MG63 (cell line): ENCODE results near the gene CLTC. TPM values are rescaled to one million over a fixed set of nuclear protein-coding genes. Genes with fewer than 3 reads are reported as not detected.
"Not testable (repeated sequence)": the region's sequence is repeated elsewhere in the genome, so short reads cannot be mapped to it uniquely, and the experiment has no call there.

Experiments used
- DNase-seq: peaks from one replicate; pipeline ENCODE4 v3.0.0-alpha.2; 2020
- H3K27me3 ChIP-seq: fragments of 250-450 bp; sonication (Bioruptor Pico); 2 replicates; pipeline ENCODE4 v1.5.1; 2020; ENCODE audit warnings: mild to moderate bottlenecking, moderate library complexity
- H3K36me3 ChIP-seq: fragments of 250-450 bp; sonication (Bioruptor Pico); 2 replicates; pipeline ENCODE4 v1.5.1; 2020; ENCODE audit warnings: mild to moderate bottlenecking, moderate library complexity
- H3K4me3 ChIP-seq: fragments of 250-450 bp; sonication (Bioruptor Pico); 2 replicates; pipeline ENCODE4 v1.5.1; 2020; ENCODE audit warnings: mild to moderate bottlenecking, moderate library complexity
- H3K9me3 ChIP-seq: fragments of 250-450 bp; sonication (Bioruptor Pico); 2 replicates; pipeline ENCODE4 v1.5.1; 2020; ENCODE audit warnings: mild to moderate bottlenecking, moderate library complexity
- total RNA-seq: library from RNA; depleted of rRNA; stranded (reverse); fragments of >200 nt; shearing (Covaris generic); gene quantifications from 2 replicates; pipeline ENCODE4 v1.2.3, GENCODE V29; 2014; ENCODE audit warnings: low replicate concordance

The CLTC gene
- total RNA-seq, 1 experiment from 2014 or later, result 235 TPM

DNA sequence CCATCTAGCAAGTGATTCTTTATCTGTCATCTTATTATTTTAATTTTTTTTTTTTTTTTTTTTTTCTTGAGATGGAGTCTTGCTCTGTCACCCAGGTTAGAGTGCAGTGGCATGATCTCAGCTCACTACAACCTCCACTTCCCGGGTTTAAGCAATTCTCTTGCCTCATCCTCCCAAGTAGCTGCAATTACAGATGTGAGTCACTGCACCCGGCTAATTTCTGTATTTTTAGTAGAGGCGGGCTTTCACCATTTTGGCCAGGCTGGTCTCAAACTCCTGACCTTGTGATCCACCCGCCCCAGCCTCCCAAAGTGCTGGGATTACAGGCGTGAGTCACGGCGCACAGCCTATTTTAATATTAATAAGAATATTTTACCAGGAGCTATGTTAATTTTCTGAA lies 36.9 kb downstream of the CLTC start:
- not testable (repeated sequence) for DNase-seq, H3K27me3 ChIP-seq, H3K4me3 ChIP-seq
- Histone ChIP-seq H3K9me3 (peaks cover 18% of the 10 kb centered on the region), H3K36me3 (peaks cover 93% of the 10 kb centered on the region)

DNA sequence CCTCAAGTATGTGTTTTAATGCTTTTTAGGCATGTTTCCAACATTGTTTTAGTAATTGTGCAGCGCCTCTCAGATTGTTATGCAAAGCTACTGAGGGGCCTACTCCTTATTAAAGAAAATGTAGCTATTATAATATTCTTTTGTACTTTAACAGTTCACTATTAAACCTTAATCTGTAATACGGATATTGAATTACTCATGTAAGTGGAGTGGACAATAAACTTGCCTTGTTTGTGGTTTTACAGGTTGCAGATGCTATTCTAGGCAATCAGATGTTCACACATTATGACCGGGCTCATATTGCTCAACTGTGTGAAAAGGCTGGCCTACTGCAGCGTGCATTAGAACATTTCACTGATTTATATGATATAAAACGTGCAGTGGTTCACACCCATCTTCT lies 46.5 kb downstream of the CLTC start:
- Histone ChIP-seq H3K4me3 (no peak overlapping the region), H3K36me3 (peaks cover 91% of the 10 kb centered on the region), H3K9me3 (no peaks in the 10 kb centered on the region), H3K27me3 (no peaks in the 10 kb centered on the region)
- no peak for DNase-seq

- no peaks in the 10 kb centered on the region for H3K9me3 ChIP-seq
- no peak for DNase-seq
- no peak overlapping the region for H3K4me3 ChIP-seq
- H3K27me3 ChIP-seq, result no peaks in the 10 kb centered on the region
- peaks cover 88% of the 10 kb centered on the region for H3K36me3 ChIP-seq
These were observed 49.1 kb downstream of the CLTC start for GRCh38 chr17:59668816-59669215.

DNA sequence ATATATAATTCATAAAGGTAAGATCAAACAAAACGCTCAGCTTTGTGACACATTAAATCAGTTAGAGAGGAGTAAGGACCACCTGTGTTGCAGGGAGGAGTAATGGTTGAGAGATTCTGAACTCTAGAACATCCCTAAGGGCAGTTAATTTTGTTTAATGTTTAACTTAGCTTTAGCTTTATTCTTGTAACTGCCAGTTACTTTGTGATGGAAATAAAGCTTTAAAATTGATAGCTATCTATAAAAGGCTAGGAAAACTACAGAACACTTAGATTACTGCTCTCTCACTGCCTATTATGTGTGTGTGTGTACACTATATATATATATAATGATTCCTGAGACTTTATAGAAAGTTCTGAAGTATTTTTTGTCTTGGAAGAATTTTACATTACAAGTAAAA lies 49.7 kb downstream of the CLTC start:
- Histone ChIP-seq H3K36me3 (peaks cover 90% of the 10 kb centered on the region), H3K4me3 (no peak overlapping the region), H3K9me3 (no peaks in the 10 kb centered on the region), H3K27me3 (no peaks in the 10 kb centered on the region)
- no peak for DNase-seq

DNA sequence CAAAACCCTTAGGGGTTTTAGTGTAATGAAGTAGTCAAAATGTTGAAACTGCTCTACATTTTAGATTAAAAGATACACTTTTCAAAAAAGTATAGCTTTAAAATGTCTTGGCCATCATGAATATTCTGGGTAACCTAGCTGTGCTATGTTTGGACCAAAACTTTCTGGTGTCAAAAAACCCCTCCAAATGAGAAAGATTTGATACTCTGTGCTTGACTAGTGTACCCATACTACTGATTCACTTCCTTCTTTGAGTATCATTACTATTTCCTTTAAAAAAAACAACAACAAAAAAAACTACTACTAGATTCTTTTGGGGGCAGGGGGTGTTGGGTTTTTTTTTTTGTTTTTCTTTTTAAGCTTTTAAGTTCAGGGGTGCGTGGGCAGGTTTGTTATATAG lies 50.2 kb downstream of the CLTC start:
- DNase-seq, result no peak
- no peaks in the 10 kb centered on the region for H3K27me3 ChIP-seq
- peaks cover 90% of the 10 kb centered on the region for H3K36me3 ChIP-seq
- no peaks in the 10 kb centered on the region for H3K9me3 ChIP-seq
- no peak overlapping the region for H3K4me3 ChIP-seq

GRCh38 chr17:59671386-59671785 lies 51.7 kb downstream of the CLTC start:
- Histone ChIP-seq H3K4me3 (no peak overlapping the region), H3K36me3 (peaks cover 90% of the 10 kb centered on the region), H3K27me3 (no peaks in the 10 kb centered on the region), H3K9me3 (no peaks in the 10 kb centered on the region)
- DNase-seq, result no peak

GRCh38 chr17:59675231-59675630 lies 55.5 kb downstream of the CLTC start:
- peaks cover 95% of the 10 kb centered on the region for H3K36me3 ChIP-seq
- H3K4me3 ChIP-seq, result no peak overlapping the region
- H3K9me3 ChIP-seq, result no peaks in the 10 kb centered on the region
- no peak for DNase-seq
- H3K27me3 ChIP-seq, result no peaks in the 10 kb centered on the region

- no peak for DNase-seq
- H3K36me3 ChIP-seq, result peaks cover 95% of the 10 kb centered on the region
- no peak overlapping the region for H3K4me3 ChIP-seq
- no peaks in the 10 kb centered on the region for H3K9me3 ChIP-seq
- no peaks in the 10 kb centered on the region for H3K27me3 ChIP-seq
These were observed 57.0 kb downstream of the CLTC start for GRCh38 chr17:59676716-59677115.

DNA sequence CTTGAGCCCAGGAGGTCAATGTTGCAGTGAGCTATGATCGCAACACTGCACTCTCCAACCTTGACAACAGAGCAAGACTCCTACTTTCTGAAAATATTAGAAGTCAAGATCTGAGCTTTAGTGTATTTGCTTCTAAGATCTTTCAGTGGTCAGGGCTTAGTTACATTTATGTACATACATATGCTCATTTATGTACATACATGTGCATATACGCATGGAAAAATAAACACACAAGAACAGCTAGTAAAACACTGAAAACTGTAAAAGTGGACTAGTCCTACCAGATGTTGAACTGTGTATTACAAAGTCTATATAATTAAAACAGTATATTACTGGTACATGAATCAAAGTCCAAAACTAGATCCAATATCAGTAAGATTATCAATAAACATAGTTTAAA lies 59.2 kb downstream of the CLTC start:
- Histone ChIP-seq H3K4me3 (no peak overlapping the region), H3K9me3 (no peaks in the 10 kb centered on the region), H3K36me3 (peaks cover 98% of the 10 kb centered on the region), H3K27me3 (no peaks in the 10 kb centered on the region)
- no peak for DNase-seq

DNA sequence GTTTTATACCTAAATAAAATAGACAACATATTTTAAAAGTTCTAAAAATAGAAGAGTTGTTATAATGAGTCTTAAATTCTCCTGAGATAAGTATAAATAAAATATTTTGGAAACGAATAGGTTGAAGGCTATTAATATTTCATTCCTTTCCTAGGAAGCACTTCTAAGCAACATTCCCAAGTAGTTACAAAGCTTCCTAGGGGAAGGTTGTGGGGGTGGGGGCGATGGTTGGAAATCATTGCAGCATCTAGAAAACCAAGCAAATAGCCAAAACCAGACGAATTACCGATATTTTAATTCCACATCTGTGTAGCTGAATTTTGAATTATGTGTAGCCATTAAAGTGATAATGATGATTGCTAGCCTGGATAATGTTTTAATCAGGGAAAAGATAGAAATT lies 60.6 kb downstream of the CLTC start:
- no peaks in the 10 kb centered on the region for H3K9me3 ChIP-seq
- DNase-seq, result peak; percentile 19
- peaks cover 97% of the 10 kb centered on the region for H3K36me3 ChIP-seq
- H3K27me3 ChIP-seq, result no peaks in the 10 kb centered on the region
- H3K4me3 ChIP-seq, result no peak overlapping the region

DNA sequence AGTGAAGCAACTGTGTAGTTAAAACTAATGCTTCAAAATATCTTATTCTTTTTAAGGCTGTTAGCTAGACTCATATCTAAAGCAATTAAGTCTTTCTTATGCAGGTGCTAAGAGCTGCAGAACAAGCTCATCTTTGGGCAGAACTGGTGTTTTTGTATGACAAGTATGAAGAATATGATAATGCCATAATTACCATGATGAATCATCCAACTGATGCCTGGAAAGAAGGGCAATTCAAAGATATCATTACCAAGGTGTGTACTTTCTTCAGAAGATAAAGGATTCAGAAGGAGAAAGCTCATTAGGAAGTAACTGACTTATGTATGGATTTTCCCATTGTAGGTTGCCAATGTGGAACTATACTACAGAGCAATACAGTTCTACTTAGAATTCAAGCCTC lies 63.6 kb downstream of the CLTC start:
- Histone ChIP-seq H3K4me3 (no peak overlapping the region), H3K9me3 (no peaks in the 10 kb centered on the region), H3K27me3 (no peaks in the 10 kb centered on the region), H3K36me3 (peaks cover 95% of the 10 kb centered on the region)
- no peak for DNase-seq

GRCh38 chr17:59684967-59685366 lies 65.3 kb downstream of the CLTC start:
- H3K36me3 ChIP-seq, result peaks cover 97% of the 10 kb centered on the region
- H3K27me3 ChIP-seq, result no peaks in the 10 kb centered on the region
- DNase-seq, result no peak
- no peak overlapping the region for H3K4me3 ChIP-seq
- H3K9me3 ChIP-seq, result no peaks in the 10 kb centered on the region

DNA sequence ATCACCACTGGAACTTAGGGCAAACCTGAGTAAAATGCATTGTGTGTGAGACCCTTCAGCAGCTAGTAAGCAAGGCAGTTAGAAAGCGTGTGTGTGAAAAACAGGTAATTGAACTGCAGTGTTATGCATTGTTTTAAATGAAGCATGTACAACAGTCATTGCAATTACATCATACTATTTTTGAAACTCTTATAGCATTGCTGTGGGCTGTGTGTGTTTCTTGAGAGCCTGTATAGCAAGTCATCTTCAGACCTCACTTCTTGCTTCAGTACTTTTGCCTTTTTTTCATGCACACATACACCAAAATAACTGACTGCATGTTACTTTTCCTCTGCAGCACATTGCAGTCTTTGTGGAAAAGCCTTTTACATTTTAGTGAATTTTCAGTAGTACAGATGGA lies 68.3 kb downstream of the CLTC start:
- Histone ChIP-seq H3K36me3 (peaks cover 94% of the 10 kb centered on the region), H3K27me3 (no peaks in the 10 kb centered on the region), H3K4me3 (no peak overlapping the region), H3K9me3 (no peaks in the 10 kb centered on the region)
- DNase-seq, result no peak

DNA sequence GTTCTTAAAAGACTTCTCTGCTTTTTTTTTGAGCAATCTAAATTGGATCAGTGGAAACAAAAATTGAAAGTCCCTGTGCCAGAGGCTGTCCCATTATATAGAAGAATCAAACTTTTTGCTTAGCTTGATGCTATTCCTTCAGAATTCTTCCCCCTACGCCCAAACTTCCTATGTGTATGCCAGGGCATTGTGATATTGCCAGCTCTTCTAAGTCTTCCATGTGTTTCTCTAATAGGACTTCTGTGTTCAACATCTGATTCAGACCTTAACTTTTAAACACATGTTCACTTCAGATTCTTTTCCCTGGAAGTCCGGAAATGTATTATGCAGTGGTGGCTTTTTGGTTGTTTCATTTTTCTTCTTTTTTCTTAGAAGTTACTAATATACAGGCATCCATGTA lies 68.8 kb downstream of the CLTC start:
- Histone ChIP-seq H3K36me3 (peaks cover 92% of the 10 kb centered on the region), H3K9me3 (no peaks in the 10 kb centered on the region), H3K4me3 (no peak overlapping the region), H3K27me3 (no peaks in the 10 kb centered on the region)
- DNase-seq, result no peak

DNA sequence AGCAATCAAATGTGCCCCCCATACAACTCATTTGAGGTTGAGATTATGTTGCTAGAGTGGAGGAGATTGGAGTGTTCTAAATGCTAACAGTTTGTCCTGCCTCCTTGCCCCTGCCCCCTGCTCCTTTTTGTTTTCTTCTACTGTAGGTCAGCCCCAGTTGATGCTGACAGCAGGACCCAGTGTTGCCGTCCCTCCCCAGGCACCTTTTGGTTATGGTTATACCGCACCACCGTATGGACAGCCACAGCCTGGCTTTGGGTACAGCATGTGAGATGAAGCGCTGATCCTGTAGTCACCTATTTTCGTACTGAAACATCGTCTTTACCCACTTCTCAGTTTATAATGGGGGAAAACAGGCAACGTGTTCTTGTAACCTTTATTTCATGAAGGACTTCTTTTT lies 73.9 kb downstream of the CLTC start:
- Histone ChIP-seq H3K9me3 (no peaks in the 10 kb centered on the region), H3K36me3 (peaks cover 95% of the 10 kb centered on the region)
- DNase-seq, result no peak

DNA sequence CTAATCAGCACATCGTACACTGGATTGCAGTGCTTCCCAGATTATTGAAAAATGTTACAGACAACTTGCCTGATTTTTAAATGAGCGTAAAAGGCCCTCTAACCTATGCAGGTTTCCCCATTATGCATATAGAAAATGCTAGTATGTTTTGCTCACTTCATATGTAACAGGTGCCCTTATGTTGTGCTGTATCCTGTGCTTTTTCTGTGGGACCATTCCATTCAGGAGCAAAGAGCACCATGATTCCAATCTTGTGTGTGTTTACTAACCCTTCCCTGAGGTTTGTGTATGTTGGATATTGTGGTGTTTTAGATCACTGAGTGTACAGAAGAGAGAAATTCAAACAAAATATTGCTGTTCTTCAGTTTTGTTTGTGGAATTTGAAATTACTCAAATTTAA lies 74.6 kb downstream of the CLTC start:
- no peak for DNase-seq
- H3K27me3 ChIP-seq, result no peaks in the 10 kb centered on the region
- H3K36me3 ChIP-seq, result peaks cover 95% of the 10 kb centered on the region
- no peak overlapping the region for H3K4me3 ChIP-seq
- H3K9me3 ChIP-seq, result no peaks in the 10 kb centered on the region

More for the DNA sequence above, 73.9 kb downstream of the CLTC start:
- no peaks in the 10 kb centered on the region for H3K27me3 ChIP-seq
- no peak overlapping the region for H3K4me3 ChIP-seq

DNA sequence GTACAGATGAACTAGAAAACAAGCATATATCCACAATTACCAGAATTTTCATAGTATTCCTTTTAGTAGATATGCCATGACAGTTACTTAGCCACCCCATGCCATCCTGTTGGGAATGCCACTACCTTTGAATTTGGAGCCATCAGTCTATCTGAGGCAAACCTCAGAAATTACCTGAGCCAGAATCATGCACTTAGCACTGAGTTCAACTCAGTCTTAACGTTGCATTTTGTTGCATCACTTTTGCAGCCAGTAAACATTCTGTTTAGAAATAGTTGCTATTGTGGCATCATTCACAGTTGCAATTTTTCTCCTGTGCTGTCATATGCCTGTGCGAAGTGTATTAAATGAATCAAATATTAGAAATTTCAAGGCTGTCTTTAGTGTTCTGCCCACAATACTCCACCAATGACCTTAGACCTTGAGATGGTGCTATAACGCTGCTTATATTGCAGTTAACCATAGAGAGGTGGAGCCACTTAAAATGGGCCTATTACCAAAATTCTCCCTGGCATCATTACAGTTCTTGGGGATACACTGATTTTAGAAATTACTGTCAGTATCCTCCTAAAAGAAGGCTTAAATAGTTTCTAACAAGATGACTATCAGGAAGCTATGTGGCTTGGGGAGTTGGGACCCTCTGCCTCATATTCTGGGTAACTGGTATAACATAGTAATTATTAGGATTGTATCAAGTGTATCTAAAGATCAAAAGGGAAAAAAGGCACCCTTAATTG lies 76.4 kb downstream of the CLTC start:
- Histone ChIP-seq H3K9me3 (no peaks in the 10 kb centered on the region), H3K4me3 (no peak overlapping the region), H3K36me3 (peaks cover 94% of the 10 kb centered on the region), H3K27me3 (no peaks in the 10 kb centered on the region)
- no peak for DNase-seq

GRCh38 chr17:59696682-59697277 lies 77.1 kb downstream of the CLTC start:
- Histone ChIP-seq H3K27me3 (no peaks in the 10 kb centered on the region), H3K9me3 (no peaks in the 10 kb centered on the region), H3K36me3 (peaks cover 94% of the 10 kb centered on the region), H3K4me3 (no peak overlapping the region)
- DNase-seq, result no peak
